ENCODE data around the gene DNAAF8.
"Not testable (repeated sequence)": the region's sequence is repeated elsewhere in the genome, so short reads cannot be mapped to it uniquely, and the experiment has no call there.

The DNAAF8 gene

DNA sequence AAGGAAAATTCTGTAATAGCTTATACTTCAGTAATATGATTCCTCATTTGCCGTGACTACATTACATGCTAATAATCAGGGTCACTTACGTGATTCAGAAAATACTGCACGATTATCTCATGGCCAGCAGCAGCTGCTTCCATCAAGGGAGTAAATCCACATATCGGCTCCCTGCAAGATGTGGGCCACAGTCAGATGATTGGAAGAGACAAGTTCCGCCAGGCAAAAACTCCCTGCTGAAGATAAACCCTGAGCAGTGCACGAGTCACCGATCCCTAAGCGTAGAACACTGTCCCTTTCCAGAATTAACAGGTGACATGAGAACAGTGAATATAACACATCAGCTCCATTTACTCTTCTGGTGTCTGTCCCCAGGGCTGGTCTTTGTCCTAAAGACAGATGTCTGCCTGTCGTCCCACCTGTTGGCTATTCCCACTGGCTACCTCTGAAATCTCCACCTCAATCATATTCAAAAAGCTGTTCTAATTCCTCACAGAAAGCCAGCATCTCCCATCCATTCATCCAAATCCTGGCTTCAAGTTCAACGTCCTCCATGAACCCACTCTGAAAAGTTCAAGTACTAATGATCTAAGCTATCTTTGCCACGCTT lies 9.6 kb upstream of the DNAAF8 start:
- no peak for DNase-seq

DNA sequence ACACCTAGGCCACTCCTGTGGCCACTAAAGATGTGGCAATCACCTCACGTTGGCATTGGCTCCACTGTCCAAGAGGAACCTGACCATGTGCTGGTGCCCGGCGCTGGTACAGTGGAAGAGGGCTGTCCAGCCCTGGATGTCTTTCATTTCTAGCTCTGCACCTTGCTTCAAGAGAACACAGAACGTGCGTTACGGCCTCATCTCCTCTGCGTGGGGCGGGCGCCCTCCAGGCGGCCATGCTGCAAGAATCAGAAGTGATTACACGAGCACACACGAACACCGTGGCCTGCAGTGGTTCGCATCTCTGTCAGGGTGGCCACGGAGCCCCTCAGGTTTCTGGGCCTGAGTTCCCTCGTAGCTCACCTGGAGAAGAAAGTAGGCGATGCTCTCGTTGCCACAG lies 7.7 kb upstream of the DNAAF8 start:
- no peak for DNase-seq

DNA sequence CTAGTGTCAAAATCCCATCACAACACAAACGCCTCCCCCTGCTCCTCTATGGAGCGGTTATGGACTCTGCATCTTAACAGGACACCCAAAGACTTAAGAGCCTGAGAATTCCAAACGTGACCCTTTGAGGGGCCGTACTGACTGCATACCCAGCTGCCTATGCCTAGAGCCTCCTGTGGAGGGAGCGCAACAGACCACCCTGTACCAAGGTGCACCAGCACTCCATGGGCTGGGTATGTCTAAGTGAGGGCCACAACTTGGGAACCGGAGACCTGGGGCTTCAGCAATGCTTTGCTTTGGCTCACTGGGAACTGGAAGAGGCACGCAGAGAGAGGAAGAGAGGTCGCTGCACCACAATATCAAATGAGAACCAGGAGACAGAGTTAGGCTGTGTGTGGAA lies 5.7 kb upstream of the DNAAF8 start:
- DNase-seq: no peak

DNA sequence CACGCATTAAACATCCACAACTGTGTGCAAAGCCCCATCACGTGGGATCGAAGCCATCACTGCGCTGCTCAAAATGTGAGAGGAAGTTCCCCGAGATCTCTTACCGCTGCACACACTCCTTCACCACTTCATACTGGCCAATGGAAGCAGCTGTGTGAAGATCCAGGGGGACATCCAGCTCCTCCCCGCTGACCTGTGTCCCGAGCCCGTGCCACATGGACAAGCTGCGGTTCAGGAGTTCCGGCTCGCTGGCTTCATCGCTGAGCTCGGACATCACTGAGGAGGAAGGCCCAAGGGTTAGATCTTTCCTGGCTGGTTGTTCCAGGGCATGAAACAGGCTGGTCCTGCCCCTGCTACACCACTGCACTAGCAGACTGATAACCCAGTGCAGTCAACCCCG lies 4.5 kb upstream of the DNAAF8 start:
- no peak for DNase-seq

DNA sequence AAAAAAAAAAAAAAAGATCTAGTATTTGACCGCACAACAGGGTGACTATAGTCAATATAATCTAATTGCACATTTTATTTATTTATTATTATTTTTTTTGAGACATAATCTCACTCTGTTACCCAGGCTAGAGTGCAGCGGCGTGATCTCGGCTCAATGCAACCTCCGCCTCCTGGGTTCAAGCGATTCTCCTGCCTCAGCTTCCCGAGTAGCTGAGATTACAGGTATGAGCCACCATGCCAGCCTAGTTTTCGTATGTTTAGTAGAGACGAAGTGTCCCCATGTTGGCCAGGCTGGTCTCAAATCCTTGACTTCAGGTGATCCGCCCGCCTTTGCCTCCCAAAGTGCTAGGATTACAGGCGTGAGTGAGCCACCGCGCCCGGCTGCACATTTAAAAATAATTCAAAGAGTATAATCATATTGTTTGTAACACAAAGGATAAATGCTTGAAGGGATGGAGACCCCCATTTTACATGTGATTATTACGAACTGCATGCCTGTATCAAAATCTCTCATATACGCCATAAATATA lies 1.1 kb upstream of the DNAAF8 start:
- DNase-seq: no peak

DNA sequence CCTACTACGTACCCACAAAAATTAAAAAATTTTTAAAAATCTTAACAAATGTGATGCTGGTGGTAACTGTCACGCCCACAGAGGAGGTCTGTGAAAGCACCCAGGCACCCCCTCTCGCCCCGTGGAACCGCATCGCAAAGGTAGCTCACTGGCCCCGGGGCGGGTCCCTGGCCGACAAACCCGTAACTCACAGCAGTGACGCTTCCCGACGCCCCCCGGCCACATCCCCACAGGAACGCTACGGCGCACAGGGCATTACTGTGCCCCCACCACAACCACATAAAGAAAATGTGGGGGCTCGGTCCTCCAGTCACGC lies 632 bp upstream of the DNAAF8 start:
- DNase-seq: no peak

DNA sequence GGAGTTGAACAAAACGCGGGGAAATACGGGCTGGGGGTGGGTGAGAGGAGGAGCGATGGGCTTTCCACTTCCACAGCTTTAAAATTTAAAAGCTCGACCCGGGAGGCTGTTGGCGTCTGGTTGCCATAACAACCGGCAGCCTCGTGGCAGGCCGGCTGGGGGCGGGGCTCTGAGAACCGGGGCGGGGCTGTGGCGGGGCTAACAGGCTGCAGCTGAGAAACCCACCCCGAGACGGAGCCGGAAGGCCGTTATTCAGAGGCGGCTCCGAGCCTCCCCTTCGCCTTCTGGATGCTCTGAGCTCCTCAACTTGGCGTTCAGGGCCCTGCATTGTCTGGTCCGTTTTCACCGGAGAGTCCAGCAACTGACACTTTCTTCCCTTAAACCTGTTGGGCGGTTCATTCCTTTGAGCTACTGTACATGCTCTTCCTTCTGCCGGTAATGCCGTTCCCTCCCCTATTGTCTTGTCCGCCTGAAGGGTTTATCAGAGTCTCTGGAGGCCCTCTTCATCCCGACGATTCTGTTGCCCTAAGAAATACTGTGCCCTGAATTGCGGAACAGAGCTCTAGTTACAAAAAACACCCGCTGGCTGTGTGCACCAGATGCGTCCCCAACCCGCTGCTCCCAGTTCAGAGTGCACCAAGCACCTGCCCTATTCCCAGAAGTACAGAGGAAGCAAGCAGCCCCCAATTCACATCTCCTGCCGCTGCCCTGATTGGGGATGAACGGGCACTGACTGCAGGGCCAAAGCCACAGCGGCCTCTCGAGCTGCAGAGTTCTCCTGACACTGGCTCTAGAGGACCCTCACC lies 596 bp downstream of the DNAAF8 start:
- DNase-seq: peak; percentile 94

DNA sequence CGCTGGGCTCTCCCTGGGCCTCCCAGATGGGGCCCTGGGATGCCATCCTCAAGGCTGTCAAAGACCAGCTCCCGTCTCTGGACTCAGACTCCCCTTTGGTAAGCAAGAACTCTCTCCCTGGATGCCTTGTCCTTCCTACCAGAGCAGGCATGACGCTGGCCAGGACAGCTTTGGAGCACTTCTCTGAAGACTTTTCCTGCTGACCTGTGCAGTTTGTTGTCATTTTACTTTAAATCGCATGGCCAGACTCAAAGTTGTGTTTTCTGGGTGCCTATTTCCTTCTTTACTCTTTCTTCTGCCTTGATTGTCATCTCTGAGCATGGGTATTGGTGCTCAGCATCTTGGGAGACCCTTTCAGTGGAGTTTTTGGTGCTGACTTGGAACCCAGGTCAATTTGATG lies 2.2 kb downstream of the DNAAF8 start:
- no peak for DNase-seq

DNA sequence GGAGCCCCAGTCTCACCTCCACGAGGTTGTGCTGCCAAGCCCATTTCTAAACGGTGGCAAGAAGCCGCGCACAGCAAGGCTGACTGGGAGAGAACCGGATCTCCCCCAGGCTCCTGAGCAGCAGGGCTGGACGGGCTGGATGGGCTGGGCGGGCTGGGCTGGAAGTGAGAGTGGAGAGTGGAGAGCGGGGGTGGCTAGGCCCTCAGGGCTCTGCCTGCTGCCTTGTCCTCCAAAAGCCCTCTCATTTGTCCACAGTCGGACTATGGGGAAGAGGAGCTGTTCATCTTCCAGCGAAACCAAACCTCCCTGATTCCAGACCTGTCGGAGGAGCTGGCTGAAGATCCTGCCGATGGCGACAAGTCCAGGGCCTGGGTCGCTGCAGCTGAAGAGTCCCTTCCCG lies 3.2 kb downstream of the DNAAF8 start:
- no peak for DNase-seq

DNA sequence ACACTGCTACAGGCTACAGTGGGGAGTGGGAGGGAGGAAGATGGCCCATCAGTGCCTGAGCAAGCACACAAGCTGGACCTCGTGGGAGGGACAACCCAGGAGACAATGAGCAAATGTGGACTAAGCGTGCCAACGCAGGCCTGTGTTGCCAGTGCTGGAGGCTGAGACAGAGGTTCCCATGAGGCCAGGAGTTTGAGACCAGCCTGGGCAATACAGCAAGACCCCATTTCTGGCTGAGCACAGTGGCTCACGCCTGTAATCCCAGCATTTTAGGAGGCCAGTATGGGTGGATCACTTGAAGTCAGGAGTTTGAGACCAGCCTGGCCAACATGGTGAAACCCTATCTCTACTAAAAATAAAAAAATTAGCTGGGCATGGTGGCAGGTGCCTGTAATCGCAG lies 4.0 kb downstream of the DNAAF8 start:
- DNase-seq: not testable (repeated sequence)

DNA sequence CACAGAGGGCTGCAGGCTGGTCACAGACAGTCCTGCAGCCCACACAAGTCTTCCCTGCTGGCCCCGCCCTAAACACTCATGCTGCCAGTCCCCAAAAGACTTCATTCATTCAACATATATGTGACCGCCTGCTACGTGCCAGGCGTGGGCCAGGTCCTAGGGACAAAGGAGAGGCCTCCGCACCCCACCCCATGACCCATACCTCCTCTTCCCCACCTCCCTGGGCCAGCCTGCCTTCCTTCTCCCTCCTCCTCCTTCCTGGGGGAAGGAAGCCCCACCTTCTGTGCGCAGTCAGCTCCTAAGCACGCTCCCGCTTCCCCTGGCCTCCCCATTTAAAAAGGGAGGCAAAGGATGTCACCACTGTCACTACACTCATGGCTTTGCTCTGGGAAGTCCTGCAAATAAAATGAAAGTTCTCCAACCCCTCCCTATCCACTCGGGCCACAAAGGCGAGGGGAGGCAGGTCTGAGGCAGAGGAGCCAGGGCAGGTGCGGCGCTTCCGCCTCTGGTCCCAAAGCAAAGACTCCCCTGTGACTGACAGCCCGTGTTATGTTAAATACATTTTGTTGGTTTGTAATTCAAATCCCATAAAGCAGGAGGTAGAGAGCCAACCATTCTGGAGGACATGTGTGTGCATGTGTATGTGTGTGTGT lies 9.0 kb downstream of the DNAAF8 start:
- DNase-seq: no peak

DNA sequence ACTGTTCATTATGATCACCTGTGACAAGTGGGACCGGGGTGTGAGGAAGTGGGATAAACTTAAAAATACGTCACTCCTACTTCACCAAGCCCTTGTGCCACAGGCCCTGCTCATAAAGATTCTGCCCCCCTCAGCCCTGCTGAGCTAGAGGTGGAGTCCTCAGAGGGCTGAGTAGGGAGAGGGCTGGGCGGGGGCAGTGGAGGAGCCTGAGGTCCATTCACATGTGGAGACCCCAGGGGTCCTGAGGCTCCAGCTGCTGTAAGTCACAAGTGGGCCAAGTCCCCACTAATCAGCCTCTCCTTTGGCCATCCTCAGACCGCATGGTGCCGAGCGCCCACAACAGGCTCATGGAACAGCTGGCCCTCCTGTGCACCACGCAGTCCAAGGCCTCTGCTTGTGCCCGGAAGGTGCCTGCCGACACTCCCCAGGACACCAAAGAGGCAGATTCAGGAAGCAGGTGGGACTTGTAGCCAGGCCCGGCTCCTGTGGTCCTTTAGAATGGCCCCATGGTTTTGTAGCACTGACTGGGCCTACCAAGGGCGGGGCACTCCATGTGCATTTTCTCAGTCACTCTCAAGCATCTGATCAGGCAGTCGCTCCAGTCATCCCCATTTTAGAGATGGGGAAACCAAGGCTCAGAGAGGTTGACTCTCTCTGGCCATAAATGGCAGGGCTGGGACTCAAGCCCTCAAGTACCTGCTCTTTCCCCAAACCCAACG lies 10.4 kb downstream of the DNAAF8 start:
- DNase-seq: no peak

DNA sequence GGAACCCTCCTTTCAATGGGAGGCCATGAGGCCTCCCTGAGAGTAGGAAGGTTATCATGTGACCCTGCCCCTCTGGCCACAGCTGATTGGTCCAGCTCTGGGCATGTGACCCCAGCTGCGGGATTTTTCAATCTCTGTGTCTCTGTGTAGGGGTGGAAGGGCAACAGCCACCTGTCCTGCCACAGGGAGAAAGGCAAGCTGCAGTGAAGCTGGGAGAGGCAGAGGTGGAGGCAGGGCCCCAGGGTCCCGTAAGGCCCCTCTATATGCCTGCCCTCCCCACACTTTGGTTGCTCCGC lies 10.9 kb downstream of the DNAAF8 start:
- DNase-seq: no peak

DNA sequence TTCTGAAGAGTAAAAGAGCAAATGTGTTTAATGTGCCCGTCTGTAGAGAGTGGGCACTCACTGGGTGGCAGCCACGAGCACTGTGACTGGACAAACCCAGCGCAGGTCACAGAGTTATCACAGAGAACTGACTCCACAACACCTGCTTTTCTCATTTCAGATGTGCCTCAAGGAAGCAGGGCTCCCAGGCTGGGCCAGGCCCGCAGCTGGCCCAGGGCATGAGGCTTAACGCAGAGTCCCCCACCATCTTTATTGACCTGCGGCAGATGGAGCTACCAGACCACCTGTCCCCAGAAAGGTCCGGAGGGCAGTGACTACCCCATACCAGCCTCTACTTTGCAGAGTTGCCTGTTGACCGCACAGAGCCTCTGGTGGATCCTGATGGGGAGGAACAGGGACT lies 11.9 kb downstream of the DNAAF8 start:
- DNase-seq: no peak

DNA sequence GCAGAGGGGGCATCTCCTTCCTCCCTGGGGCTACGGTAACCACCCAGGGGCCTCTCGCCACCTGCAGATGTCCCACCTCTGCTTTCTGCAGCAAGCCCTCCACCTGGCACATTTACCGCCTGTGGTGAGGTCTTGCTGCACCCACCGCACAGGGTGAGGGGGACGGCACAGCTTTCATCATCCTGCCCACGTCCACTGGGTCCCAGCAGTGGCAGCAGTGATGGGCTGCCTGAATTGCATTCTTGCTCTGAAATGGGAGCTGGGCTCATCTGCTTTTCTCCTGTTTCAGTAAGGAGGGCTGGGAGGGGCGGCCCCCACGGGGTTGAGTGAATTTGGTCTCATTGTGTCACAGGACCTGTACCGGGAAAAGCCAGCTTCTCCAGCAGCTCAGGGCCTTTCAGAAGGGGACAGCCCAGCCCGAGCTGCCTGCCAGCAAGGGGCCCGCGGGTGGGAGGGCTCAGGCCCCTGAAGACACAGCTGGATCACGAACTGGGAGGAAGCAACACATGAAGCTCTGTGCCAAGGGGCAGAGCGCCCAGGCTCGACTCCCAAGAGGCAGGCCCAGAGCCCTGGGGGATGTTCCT lies 12.7 kb downstream of the DNAAF8 start:
- no peak for DNase-seq

DNA sequence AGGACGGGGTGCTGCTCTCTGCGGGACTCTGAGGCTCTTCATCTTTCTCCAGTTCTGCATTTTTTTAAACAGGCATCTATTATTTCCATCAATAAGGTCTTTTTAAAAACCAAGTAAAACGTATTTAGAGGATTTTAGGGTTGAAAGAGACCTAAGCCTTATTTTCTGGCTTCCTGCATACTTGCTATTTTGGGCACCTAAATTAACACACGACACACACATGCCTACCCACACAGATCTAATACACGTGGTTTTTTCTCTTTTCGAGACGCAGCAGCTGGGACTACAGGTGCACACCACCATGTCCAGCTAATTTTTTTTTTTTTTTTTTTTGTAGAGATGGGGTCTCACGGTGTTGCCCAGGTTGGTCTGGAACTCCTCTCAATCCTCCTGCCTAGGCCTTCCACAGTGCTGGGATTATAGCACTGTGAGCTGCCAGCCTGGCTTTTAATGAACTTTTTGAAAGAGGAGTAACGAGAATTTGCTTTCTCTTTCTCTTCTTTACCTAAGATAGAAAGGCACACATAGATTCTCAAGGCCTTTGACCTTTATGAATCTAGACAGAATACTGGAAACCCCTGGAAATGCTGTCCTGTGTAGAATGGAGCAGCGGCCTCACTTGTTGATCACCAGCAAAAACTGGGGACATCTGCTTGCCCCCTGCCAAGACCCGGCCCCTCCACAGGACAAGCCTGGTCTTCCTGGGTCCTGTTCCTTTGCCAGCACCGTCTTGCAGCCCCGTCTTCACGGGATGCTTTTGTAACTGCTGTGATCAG lies 13.8 kb downstream of the DNAAF8 start:
- DNase-seq: no peak

DNA sequence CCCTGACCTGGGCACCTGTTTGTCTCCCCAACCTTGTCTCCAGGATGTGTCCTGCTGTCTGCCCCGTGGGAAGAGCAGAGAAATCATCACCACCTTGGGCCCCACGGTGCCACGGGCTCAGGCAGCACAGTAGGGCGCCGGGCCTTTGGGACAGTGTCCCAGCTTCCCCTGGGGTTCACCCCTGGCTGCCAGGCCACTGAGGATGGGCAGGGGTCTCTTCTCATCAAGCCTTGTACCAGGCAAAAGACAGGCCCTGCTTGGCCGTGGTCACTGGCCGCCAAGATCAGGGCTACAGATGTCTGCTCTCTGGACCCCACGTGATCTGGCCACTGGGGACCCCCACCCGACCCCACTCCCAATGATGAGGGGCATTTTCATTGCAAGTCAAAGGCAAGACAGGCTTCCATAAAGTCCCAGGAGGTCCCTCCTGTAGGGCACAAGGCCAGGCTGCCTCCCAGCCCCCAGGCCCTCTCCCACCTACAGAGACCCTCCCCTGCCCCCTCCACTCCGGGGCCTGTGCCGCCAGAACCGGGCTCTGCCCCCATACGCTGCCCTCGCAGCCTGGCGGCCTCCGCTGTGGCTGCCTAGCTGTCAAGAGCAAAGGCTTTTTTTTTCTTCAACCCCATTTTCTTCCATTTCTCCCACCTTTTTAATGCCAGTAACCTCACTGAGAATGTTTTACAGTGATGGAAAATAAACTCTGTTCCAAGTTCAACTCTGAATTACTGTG lies 14.5 kb downstream of the DNAAF8 start:
- DNase-seq: no peak

DNA sequence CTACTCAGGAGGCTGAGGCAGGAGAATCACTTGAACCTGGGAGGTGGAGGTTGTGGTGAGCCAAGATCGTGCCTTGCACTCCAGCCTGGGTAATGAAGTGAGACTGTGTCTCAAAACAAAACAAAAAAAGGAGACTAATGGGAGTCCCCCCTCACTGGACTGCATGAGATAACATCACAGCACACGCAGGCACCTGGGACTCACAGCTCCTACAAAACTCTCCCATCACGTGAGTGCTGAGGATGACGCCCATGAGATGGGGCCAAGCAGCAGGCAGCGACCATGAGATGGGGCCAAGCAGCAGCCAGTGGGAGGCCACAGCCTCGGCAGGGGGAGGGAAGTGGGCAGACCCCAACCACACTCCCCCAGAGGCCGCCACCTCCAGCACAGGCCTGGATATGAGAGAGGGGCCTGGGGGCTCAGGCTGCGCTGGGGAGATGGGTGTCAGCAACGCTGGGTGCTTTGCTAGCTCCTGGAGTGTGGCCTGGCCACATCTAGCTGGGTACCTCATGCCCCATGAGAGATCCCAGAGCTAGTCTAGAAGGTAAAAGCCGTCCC lies 15.4 kb downstream of the DNAAF8 start:
- DNase-seq: no peak

DNA sequence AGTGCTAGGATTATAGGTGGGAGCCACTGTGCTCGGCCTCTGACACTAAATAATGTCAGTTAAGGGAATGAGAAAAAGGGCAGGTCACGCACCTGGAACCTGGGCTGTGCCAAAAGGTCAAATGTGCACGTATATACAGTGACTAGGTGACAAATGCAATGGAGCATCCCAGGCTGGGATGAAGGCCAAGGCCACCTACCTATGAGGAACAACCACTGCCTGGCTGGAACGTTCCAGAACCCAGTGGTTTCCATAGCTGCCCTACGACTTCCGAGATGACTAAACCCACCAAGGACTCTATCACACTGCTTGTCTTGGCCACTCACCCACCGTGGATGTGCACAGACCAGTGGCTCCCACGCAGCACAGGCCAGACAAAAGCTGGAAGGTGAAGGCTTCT lies 16.6 kb downstream of the DNAAF8 start:
- DNase-seq: no peak

DNA sequence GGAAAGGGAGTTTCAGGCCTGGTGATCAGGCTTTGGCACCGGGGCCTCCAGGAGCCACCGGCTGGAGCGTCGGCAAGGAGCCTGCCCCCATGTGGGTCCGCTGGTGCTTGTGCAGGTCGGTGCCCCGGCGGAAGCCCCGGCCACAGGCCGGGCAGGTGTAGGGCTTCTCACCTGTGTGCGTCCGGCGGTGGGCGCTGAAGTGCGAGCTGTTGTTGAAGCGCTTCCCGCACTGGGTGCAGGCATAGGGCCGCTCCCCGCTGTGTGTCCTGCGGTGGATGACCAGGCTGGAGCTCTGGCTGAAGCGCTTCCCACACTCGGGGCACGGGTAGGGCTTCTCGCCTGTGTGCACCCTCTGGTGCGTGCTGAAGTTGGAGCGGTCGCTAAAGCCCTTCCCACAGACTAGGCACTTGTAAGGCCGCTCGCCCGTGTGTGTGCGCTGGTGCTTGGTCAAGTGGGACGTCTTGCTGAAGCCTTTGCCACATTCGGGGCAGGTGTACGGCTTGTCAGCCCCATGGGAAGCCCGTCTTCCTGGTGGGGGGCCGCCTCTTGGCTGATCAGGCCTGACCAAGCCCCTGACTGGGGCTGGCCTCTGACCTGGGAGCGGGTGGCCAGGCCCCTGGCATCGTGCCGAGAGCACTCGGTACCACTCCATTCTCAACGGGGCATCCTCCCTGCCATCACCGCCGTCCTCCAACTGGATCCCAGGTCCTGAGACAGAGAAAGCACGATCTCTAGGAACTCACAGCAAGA lies 18.2 kb downstream of the DNAAF8 start:
- no peak for DNase-seq

DNA sequence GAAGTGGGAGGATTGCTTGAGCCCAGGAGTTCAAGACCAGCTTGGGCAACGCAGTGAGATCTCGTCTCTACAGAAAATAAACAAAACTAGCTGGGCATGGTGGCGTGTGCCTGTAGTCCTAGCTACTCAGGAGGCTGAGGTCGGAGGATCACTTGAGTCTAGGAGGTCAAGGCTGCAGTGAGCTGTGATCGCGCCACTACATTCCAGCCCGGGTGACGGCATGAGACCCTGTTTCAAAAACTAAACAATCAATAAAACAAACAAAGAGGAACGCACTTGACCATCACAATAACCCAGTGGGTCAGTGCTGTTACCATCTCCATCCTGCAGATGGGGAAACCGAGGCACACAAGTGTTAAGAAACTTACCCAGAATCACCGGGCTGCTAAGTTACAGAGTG lies 18.9 kb downstream of the DNAAF8 start:
- no peak for DNase-seq

Data from CD4-positive, alpha-beta T cell treated with Interleukin-21 for 1 hour (primary cell).